ENCODE data around the gene AASS. TPM values are rescaled to one million over a fixed set of nuclear protein-coding genes. Genes with fewer than 3 reads are reported as not detected.

Gene AASS
- total RNA-seq, 3 donors from 2014 or later, result 4.1 to 14.1 (median 7.4) TPM

GRCh38 chr7:122046402-122046801, 97.6 kb downstream of the AASS start:
- no peak for TF ChIP-seq CTCF (IDR thresholded peaks at IDR 0.05)
- Histone ChIP-seq H3K36me3 (ENCODE audit: low read depth) (no peaks in the 10 kb centered on the region), H3K4me3 (no peak overlapping the region), H3K9me3 (no peaks in the 10 kb centered on the region), H3K4me1 (ENCODE audit: low read depth) (no peaks in the 10 kb centered on the region)
- DNase-seq (no peak), ATAC-seq (no peak)
- intact Hi-C loops (cut with DNase I, micrococcal nuclease), result no loop called here

GRCh38 chr7:122040147-122040546, 103.9 kb downstream of the AASS start:
- Histone ChIP-seq H3K9me3 (no peaks in the 10 kb centered on the region), H3K4me1 (ENCODE audit: low read depth) (no peaks in the 10 kb centered on the region), H3K36me3 (ENCODE audit: low read depth) (no peaks in the 10 kb centered on the region), H3K4me3 (no peak overlapping the region)
- TF ChIP-seq CTCF (IDR thresholded peaks at IDR 0.05), result no peak
- ATAC-seq (no peak), DNase-seq (no peak)
- intact Hi-C loops (cut with DNase I, micrococcal nuclease), result no loop called here

- no peaks in the 10 kb centered on the region for H3K4me1 ChIP-seq (ENCODE audit: low read depth)
- intact Hi-C loops (cut with DNase I, micrococcal nuclease), result no loop called here
- H3K4me3 ChIP-seq, result no peak overlapping the region
- DNase-seq (no peak), ATAC-seq (no peak)
- no peaks in the 10 kb centered on the region for H3K36me3 ChIP-seq (ENCODE audit: low read depth)
- no peak for TF ChIP-seq CTCF (IDR thresholded peaks at IDR 0.05)
- no peaks in the 10 kb centered on the region for H3K9me3 ChIP-seq
Measured at GRCh38 chr7:122038904-122039303, 105.1 kb downstream of the AASS start.

- TF ChIP-seq CTCF (IDR thresholded peaks at IDR 0.05), result no peak
- no peak for DNase-seq
- Histone ChIP-seq H3K4me3 (no peak overlapping the region), H3K36me3 (ENCODE audit: low read depth) (no peaks in the 10 kb centered on the region), H3K4me1 (ENCODE audit: low read depth) (no peaks in the 10 kb centered on the region), H3K9me3 (no peaks in the 10 kb centered on the region)
- intact Hi-C loops (cut with DNase I, micrococcal nuclease), result no loop called here
- ATAC-seq, result no peak
Measured at GRCh38 chr7:122038134-122038533, 105.9 kb downstream of the AASS start.

GRCh38 chr7:122035876-122036275, 108.2 kb downstream of the AASS start:
- intact Hi-C loops (cut with DNase I, micrococcal nuclease), result no loop called here
- Histone ChIP-seq H3K4me3 (no peak overlapping the region), H3K4me1 (ENCODE audit: low read depth) (no peaks in the 10 kb centered on the region), H3K9me3 (no peaks in the 10 kb centered on the region), H3K36me3 (ENCODE audit: low read depth) (no peaks in the 10 kb centered on the region)
- no peak for TF ChIP-seq CTCF (IDR thresholded peaks at IDR 0.05)
- DNase-seq (no peak), ATAC-seq (no peak)

- intact Hi-C loops (cut with DNase I, micrococcal nuclease), result no loop called here
- Histone ChIP-seq H3K36me3 (ENCODE audit: low read depth) (no peaks in the 10 kb centered on the region), H3K9me3 (no peaks in the 10 kb centered on the region), H3K4me1 (ENCODE audit: low read depth) (no peaks in the 10 kb centered on the region), H3K4me3 (no peak overlapping the region)
- TF ChIP-seq CTCF (IDR thresholded peaks at IDR 0.05), result no peak
- DNase-seq, result no peak
- ATAC-seq, result no peak
Measured at GRCh38 chr7:122033641-122034040, 110.4 kb downstream of the AASS start.
